DMS114 treated with DMSO at 0.1 percent for 48 hours (cell line): ENCODE data around the gene PLEKHG5.
"Not testable (repeated sequence)": the region's sequence is repeated elsewhere in the genome, so short reads cannot be mapped to it uniquely, and the experiment has no call there.

ENCODE experiments used
- DNase-seq: peaks from one replicate; lab custom pipeline; 2025; ENCODE audit not compliant: unreplicated experiment; lab: John Stamatoyannopoulos, UW

PLEKHG5 gene

GRCh38 chr1:6428453-6428852 lies 63.0 kb downstream of the PLEKHG5 start:
- not testable (repeated sequence) for DNase-seq

GRCh38 chr1:6427441-6428390 lies 63.8 kb downstream of the PLEKHG5 start:
- no peak for DNase-seq

- no peak for DNase-seq
These were observed 64.5 kb downstream of the PLEKHG5 start for GRCh38 chr1:6426972-6427350.

- no peak for DNase-seq
These were observed 65.0 kb downstream of the PLEKHG5 start for GRCh38 chr1:6426277-6426971.

- DNase-seq, result no peak
These were observed 65.8 kb downstream of the PLEKHG5 start for GRCh38 chr1:6425658-6426057.

GRCh38 chr1:6424619-6425593 lies 66.6 kb downstream of the PLEKHG5 start, which contains the start of gene ESPN:
ESPN (plus strand) TSS chr1:6424776; CDS start chr1:6424956, 180 bp downstream.
- DNase-seq, result no peak

GRCh38 chr1:6424000-6424565 lies 67.4 kb downstream of the PLEKHG5 start:
- no peak for DNase-seq

- no peak for DNase-seq
These were observed 68.0 kb downstream of the PLEKHG5 start for GRCh38 chr1:6423321-6423999.

GRCh38 chr1:6421266-6421665 lies 70.2 kb downstream of the PLEKHG5 start:
- DNase-seq, result no peak

GRCh38 chr1:6420454-6421042 lies 70.9 kb downstream of the PLEKHG5 start:
- DNase-seq, result no peak

GRCh38 chr1:6419804-6420453 lies 71.5 kb downstream of the PLEKHG5 start, which contains the start of gene HES2:
HES2 (minus strand) TSS chr1:6419919; CDS start chr1:6419820, 99 bp downstream.
- DNase-seq, result no peak

GRCh38 chr1:6419397-6419803 lies 72.1 kb downstream of the PLEKHG5 start:
- DNase-seq, result no peak

GRCh38 chr1:6418668-6419396 lies 72.6 kb downstream of the PLEKHG5 start:
- DNase-seq, result no peak

- DNase-seq, result no peak
These were observed 73.4 kb downstream of the PLEKHG5 start for GRCh38 chr1:6417961-6418667.
